DLD1 (cell line): ENCODE measurements around the gene DDX25.

ENCODE experiments used
- in situ Hi-C: cut with HindIII; loops from 2 replicates; pipeline ENCODE4 v1.10.0; 2017; ENCODE audit warnings: low sequenced_read_pairs

Gene DDX25

GRCh38 chr11:125960771-125961170 is 56.5 kb downstream of the DDX25 start:
- in situ Hi-C loops: no loop called here

DNA sequence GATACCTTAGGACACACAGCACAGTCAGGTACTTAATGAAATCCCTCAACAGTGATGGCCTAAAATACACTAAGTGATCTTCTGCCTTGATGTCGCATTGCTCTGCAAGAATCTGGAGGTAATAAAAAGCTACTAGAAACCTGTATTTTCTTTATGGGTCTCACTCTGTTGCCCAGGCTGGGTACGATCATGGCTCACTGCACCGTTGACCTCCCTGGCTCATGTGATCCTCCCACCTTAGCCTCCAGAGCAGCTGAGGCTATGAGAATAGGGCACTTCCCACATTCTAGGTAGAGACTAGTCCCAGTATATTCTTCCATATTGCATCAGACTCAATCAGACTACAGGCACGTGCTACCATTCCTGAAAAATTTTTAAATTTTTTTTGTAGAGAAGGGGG is 63.2 kb downstream of the DDX25 start:
- in situ Hi-C loops: no loop called here

DNA sequence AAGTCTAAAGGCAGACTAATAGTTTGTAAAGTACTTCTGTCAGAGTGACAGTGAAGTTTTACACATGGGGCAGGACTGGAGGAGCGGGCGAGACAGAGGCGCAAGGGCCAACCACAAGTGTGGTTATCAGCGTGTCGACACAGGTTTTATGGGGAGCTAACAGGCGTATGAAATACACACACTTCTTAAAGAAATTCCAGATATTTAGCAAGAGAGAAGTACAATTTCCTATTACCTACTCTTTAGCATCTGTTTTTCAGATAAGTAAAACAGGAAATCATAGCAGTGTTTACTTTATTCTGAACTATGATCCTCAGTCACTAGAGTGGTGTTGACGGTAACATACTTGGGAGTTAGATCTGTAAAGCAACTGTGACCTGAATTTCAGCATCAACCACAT is 64.0 kb downstream of the DDX25 start:
- in situ Hi-C loops: no loop called here

GRCh38 chr11:125971618-125972017 is 67.3 kb downstream of the DDX25 start:
- in situ Hi-C loops: no loop called here

DNA sequence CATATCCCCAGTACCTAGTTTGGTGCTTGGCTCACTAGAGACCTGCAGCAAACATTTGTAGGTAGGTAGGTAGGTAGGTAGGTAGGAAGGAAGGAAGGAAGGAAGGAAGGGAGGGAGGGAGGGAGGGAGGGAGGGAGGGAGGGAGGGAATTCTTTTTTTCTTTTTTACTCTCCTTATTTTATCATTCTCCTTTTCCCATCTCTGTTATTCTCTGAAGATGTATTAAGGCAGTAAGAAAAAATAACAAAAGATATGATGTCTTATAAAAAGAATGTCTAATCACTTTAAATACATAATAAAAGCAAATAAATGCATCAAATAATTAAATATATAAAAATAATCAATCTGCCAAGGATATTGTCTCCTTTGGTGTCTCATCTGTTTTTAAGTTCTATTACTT is 70.0 kb downstream of the DDX25 start:
- in situ Hi-C loops: no loop called here

- in situ Hi-C loops: no loop called here
Observed at GRCh38 chr11:125975634-125976033, 71.3 kb downstream of the DDX25 start.

DNA sequence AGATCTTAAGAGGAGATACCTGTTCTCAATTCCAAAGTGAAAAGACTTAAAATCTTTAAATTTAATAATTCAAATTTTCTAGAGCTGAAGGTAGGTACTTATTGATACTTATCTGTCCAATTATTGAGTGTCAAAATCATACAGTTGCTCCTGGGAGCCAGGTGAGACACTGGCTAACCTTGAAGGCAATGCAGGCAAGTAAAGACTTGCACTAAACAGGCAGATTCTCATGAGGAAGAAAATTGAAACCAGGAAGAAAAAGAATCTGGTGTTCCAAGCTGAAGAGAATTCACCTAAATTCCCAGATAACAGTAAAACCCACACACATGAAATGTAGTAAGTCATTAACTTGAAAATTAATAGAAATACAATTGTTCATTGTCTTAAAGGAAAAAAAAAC is 71.8 kb downstream of the DDX25 start:
- in situ Hi-C loops: no loop called here

DNA sequence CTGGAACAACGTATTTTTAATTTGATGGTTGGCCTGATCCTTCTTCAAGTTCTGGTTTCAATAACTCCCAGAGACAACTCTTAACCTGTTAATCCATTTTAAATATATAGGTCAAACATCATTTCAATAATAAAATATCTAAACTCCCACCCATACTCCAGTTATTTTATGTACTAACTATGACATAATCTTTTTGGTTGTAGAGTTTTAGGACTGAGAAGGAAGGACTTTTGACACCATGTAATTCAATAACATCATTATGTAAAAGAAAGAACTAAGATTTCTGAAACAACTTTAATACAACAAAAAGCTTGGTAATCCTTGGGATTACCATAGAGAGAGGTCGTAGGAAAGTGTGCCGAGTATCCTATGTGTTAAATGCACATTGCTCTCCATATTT is 73.0 kb downstream of the DDX25 start:
- in situ Hi-C loops: no loop called here

GRCh38 chr11:125978181-125978716 is 73.9 kb downstream of the DDX25 start:
- in situ Hi-C loops: no loop called here
